DND-41 (cell line): ENCODE measurements around the gene ITFG1.
"Not testable (repeated sequence)": the region's sequence is repeated elsewhere in the genome, so short reads cannot be mapped to it uniquely, and the experiment has no call there.

Experiments
- ATAC-seq: fragments of 200-7000 bp; cut with Tn5 transposase; 3 replicates; pipeline ENCODE4 v1.9.1; 2021; ENCODE audit warnings: low read depth; ENCODE audit not compliant: insufficient read depth
- DNase-seq: peaks from one replicate; pipeline ENCODE4 v3.0.0-alpha.2; 2020
- H2AFZ ChIP-seq: 2 replicates; pipeline ENCODE4 v1.6.0; 2012; ENCODE audit warnings: low read depth, low read length
- H3K27ac ChIP-seq: 2 replicates; pipeline ENCODE4 v1.5.1; 2012; ENCODE audit warnings: low read length, inconsistent platforms
- H3K27me3 ChIP-seq: fragments of 200-600 bp; sonication (generic); 2 replicates; pipeline ENCODE4 v1.6.0; 2012; ENCODE audit warnings: low read length, mild to moderate bottlenecking, inconsistent platforms; ENCODE audit not compliant: insufficient read depth, poor library complexity
- H3K36me3 ChIP-seq: 2 replicates; pipeline ENCODE4 v1.5.1; 2012; ENCODE audit warnings: low read length, inconsistent platforms; ENCODE audit not compliant: insufficient read depth
- H3K4me1 ChIP-seq: 2 replicates; pipeline ENCODE4 v1.5.1; 2012; ENCODE audit warnings: mild to moderate bottlenecking, low read length; ENCODE audit not compliant: insufficient read depth
- H3K4me2 ChIP-seq: 2 replicates; pipeline ENCODE4 v1.6.0; 2012; ENCODE audit warnings: mild to moderate bottlenecking, moderate library complexity, low read length, inconsistent platforms; ENCODE audit not compliant: insufficient read depth
- H3K4me3 ChIP-seq, 2 experiments: fragments of 200-600 bp in 1 of 2; shearing (Covaris generic) in 1 of 2; 2 replicates each; pipeline ENCODE4 v1.5.1; 2012 to 2016; ENCODE audit warnings: inconsistent platforms in 2 of 2, low read length in 2 of 2, mild to moderate bottlenecking in 2 of 2, low read depth in 1 of 2, moderate library complexity in 1 of 2
- H3K79me2 ChIP-seq: 2 replicates; pipeline ENCODE4 v1.6.0; 2012; ENCODE audit warnings: low read length, inconsistent platforms; ENCODE audit not compliant: insufficient read depth
- H3K9ac ChIP-seq: 2 replicates; pipeline ENCODE4 v1.6.0; 2012; ENCODE audit warnings: low read depth, mild to moderate bottlenecking, inconsistent platforms, low read length, moderate library complexity
- H3K9me3 ChIP-seq: 2 replicates; pipeline ENCODE4 v1.5.1; 2012; ENCODE audit warnings: low read length, moderate library complexity, mild to moderate bottlenecking, inconsistent platforms; ENCODE audit not compliant: insufficient read depth, severe bottlenecking
- H4K20me1 ChIP-seq: 2 replicates; pipeline ENCODE4 v1.6.0; 2012; ENCODE audit warnings: low read length; ENCODE audit not compliant: insufficient read depth
- EZH2 ChIP-seq: IDR thresholded peaks from 3 replicates; pipeline ENCODE4 v1.6.1; 2012; ENCODE audit warnings: borderline replicate concordance, low read depth, mild to moderate bottlenecking, moderate library complexity, low read length, inconsistent platforms; ENCODE audit not compliant: severe bottlenecking
- TF ChIP-seq, protein P1 (sequence below): IDR thresholded peaks from 2 replicates; pipeline ENCODE4 v1.5.1; 2012; ENCODE audit warnings: borderline replicate concordance, low read length, moderate library complexity, mild to moderate bottlenecking; ENCODE audit not compliant: poor library complexity, severe bottlenecking; ENCODE audit errors: extremely low read depth

The ITFG1 gene

DNA sequence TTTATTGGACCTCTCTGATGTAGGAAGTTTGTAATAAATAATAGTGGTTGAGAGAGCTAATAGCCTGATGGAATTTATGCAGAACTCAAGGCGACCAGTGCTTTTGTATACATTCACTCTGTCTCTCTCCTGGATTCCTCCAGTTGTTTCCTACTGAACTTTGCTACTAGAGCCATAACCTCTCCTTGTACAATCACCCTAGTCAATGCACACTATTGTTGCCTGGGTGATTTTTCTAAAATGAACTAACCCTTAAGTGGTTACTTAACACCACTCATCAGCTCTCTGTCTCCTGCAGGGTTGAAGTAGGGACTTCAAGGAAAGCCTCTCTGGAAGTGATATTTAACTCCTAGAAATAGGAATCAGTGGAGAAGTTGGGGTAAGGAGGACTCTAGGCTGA is 9.9 kb upstream of the ITFG1 start:
- Histone ChIP-seq H2AFZ (no peak overlapping the region), H3K27ac (no peak overlapping the region), H3K9me3 (no peaks in the 10 kb centered on the region), H3K79me2 (peaks cover 65% of the 10 kb centered on the region), H4K20me1 (peaks cover 7% of the 10 kb centered on the region; the same call in 1 of the 2 replicates), H3K4me3 (no peak overlapping the region), H3K4me2 (no peak overlapping the region), H3K4me1 (peaks cover 3% of the 10 kb centered on the region; the same call in 1 of the 2 replicates), H3K27me3 (no peaks in the 10 kb centered on the region), H3K36me3 (0 out of 2 replicates have a peak, but pooled peaks cover 3% of the 10 kb centered on the region), H3K9ac (no peak overlapping the region)
- TF ChIP-seq, protein P1, sequence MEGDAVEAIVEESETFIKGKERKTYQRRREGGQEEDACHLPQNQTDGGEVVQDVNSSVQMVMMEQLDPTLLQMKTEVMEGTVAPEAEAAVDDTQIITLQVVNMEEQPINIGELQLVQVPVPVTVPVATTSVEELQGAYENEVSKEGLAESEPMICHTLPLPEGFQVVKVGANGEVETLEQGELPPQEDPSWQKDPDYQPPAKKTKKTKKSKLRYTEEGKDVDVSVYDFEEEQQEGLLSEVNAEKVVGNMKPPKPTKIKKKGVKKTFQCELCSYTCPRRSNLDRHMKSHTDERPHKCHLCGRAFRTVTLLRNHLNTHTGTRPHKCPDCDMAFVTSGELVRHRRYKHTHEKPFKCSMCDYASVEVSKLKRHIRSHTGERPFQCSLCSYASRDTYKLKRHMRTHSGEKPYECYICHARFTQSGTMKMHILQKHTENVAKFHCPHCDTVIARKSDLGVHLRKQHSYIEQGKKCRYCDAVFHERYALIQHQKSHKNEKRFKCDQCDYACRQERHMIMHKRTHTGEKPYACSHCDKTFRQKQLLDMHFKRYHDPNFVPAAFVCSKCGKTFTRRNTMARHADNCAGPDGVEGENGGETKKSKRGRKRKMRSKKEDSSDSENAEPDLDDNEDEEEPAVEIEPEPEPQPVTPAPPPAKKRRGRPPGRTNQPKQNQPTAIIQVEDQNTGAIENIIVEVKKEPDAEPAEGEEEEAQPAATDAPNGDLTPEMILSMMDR: no peak
- TF ChIP-seq EZH2: no peak
- ATAC-seq (no peak), DNase-seq (no peak)

DNA sequence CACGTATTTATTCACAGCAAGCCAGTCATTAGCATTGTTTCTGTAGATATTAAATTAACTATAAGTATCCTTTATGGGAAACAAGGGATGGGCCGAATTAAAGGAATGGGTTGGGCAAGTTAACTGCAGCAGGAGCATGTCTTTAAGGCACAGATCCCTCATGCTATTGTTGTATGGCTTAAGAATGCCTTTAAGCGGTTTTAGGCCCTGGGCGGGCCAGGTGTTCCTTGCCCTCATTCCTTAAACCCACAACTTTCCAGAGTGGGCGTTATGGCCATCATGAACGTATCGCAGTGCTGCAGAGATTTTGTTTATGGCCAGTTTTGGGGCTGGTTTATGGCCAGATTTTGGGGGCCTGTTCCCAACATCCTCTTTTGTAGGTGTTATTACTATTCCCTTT is 9.3 kb upstream of the ITFG1 start:
- no peak overlapping the region for H3K27ac ChIP-seq
- peaks cover 7% of the 10 kb centered on the region; the same call in 1 of the 2 replicates for H4K20me1 ChIP-seq
- H3K36me3 ChIP-seq: 0 out of 2 replicates have a peak, but pooled peaks cover 3% of the 10 kb centered on the region
- DNase-seq (no peak), ATAC-seq (no peak)
- H3K27me3 ChIP-seq: no peaks in the 10 kb centered on the region
- H3K79me2 ChIP-seq: peaks cover 68% of the 10 kb centered on the region
- no peak overlapping the region for H3K4me3 ChIP-seq
- no peak overlapping the region for H3K9ac ChIP-seq
- no peak overlapping the region for H2AFZ ChIP-seq
- H3K9me3 ChIP-seq: no peaks in the 10 kb centered on the region
- H3K4me1 ChIP-seq: peaks cover 3% of the 10 kb centered on the region; the same call in 1 of the 2 replicates
- no peak overlapping the region for H3K4me2 ChIP-seq
- no peak for TF ChIP-seq EZH2
- TF ChIP-seq, protein P1: no peak

DNA sequence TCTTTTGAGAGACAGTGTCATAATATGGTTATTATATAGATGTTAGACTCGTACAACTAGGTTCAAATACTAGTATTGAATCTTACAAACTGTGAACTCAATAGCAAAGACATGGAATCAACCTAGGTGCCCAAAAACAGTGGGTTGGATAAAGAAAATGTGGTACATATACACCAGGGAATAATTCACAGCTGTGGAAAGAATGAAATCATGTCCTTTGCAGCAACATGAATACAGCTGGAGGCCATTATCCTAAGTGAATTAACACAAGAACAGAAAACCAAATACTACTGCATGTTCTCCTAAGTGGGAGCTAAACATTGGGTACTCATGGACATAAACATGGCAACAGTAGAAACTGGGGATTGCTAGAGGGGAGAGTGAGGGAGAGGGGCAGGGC is 8.4 kb upstream of the ITFG1 start:
- no peaks in the 10 kb centered on the region for H3K27me3 ChIP-seq
- no peak overlapping the region for H3K9ac ChIP-seq
- H3K36me3 ChIP-seq: peaks cover 4% of the 10 kb centered on the region; the same call in 1 of the 2 replicates
- no peak overlapping the region for H3K4me3 ChIP-seq
- no peaks in the 10 kb centered on the region for H3K9me3 ChIP-seq
- TF ChIP-seq EZH2: no peak
- TF ChIP-seq, protein P1: no peak
- H2AFZ ChIP-seq: no peak overlapping the region
- DNase-seq: no peak
- no peak for ATAC-seq
- H3K4me2 ChIP-seq: no peak overlapping the region
- peaks cover 7% of the 10 kb centered on the region; the same call in 1 of the 2 replicates for H4K20me1 ChIP-seq
- peaks cover 73% of the 10 kb centered on the region for H3K79me2 ChIP-seq
- H3K27ac ChIP-seq: no peak overlapping the region
- peaks cover 9% of the 10 kb centered on the region for H3K4me1 ChIP-seq

DNA sequence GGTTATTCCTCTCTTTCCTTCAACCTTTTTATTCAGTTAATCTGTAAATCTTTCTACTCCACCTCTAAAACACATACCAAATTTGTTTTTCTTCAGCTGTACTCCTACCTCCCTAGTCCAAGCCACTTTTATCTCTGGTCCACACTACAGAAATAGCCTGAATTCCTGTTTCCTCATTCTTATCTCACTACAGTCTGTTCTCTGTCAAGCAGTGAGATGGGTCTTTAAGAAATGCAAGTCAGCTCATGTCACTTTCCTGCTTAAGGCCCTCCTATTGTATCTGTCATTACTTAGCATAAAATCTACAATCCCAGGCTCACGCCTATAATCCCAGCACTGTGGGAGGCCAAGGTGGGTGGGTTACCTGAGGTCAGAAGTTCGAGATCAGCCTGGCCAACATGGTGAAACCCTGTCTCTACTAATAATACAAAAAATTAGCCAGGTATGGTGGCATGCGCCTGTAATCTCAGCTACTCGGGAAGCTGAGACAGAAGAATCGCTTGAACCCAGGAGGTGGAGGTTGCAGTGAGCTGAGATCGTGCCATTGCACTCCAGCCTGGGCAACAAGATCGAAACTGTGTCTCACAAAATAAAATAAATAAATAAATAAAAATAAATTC is 7.3 kb upstream of the ITFG1 start:
- H3K9ac ChIP-seq, H3K27me3 ChIP-seq, H3K36me3 ChIP-seq, H4K20me1 ChIP-seq, H3K9me3 ChIP-seq, H2AFZ ChIP-seq, H3K4me2 ChIP-seq, H3K27ac ChIP-seq, DNase-seq, ATAC-seq, H3K4me3 ChIP-seq: not testable (repeated sequence)
- Histone ChIP-seq H3K4me1 (peaks cover 19% of the 10 kb centered on the region), H3K79me2 (peaks cover 76% of the 10 kb centered on the region)
